HCT116 (cell line): ENCODE results near the gene FAM181A.

Source experiments
- CTCF ChIP-seq, 3 experiments: fragments of 200-600 bp in 1 of 3; sonication (generic) in 1 of 3; IDR thresholded peaks in 2 of 3; conservative IDR thresholded peaks in 1 of 3; 2 replicates each; pipeline ENCODE4 v1.5.1; 2012 to 2017; ENCODE audit warnings: low read depth in 2 of 3, low read length in 2 of 3, antibody characterized with exemption in 1 of 3, borderline replicate concordance in 1 of 3, control low read depth in 1 of 3, mild to moderate bottlenecking in 1 of 3, mixed read lengths in 1 of 3, mixed run types in 1 of 3, moderate library complexity in 1 of 3; ENCODE audit not compliant: insufficient read depth in 1 of 3
- EZH2 ChIP-seq: fragments of 200-600 bp; sonication (generic); IDR thresholded peaks from 2 replicates; pipeline ENCODE4 v1.6.1; 2017; ENCODE audit warnings: antibody characterized with exemption, mixed run types
- EZH2phosphoT487 ChIP-seq: fragments of 200-600 bp; IDR thresholded peaks from 2 replicates; pipeline ENCODE4 v1.6.1; 2018; ENCODE audit warnings: antibody characterized with exemption, borderline replicate concordance
- MAX ChIP-seq: IDR thresholded peaks from 2 replicates; pipeline ENCODE4 v1.6.1; 2012
- POLR2A ChIP-seq: IDR thresholded peaks from 2 replicates; pipeline ENCODE4 v1.7.0; 2011; ENCODE audit warnings: borderline replicate concordance; ENCODE audit not compliant: insufficient read depth, insufficient read length; ENCODE audit errors: extremely low read depth
- POLR2AphosphoS5 ChIP-seq: IDR thresholded peaks from 2 replicates; pipeline ENCODE4 v1.6.1; 2011; ENCODE audit warnings: mild to moderate bottlenecking, low read depth, low read length, moderate library complexity
- RAD21 ChIP-seq: IDR thresholded peaks from 2 replicates; pipeline ENCODE4 v1.6.1; 2012; ENCODE audit warnings: low read depth, mild to moderate bottlenecking
- SIN3A ChIP-seq: IDR thresholded peaks from 2 replicates; pipeline ENCODE4 v1.6.1; 2012; ENCODE audit warnings: low read depth
- TCF7L2 ChIP-seq: IDR thresholded peaks from 2 replicates; pipeline ENCODE4 v1.7.0; 2011; ENCODE audit warnings: borderline replicate concordance, inconsistent platforms; ENCODE audit not compliant: insufficient read depth, insufficient read length; ENCODE audit errors: extremely low read depth
- ZFX ChIP-seq: fragments of 450-650 bp; IDR thresholded peaks from 2 replicates; pipeline ENCODE4 v1.6.1; 2017

GRCh38 chr14:93917141-93917540 lies 10.0 kb upstream of the FAM181A start:
- TF ChIP-seq POLR2AphosphoS5: no peak
- TF ChIP-seq CTCF (IDR thresholded peaks at IDR 0.05 in 2 of 3, conservative IDR thresholded peaks at IDR 0.05 in 1 of 3; ENCODE audit: borderline replicate concordance in 1 of 3, insufficient read depth in 1 of 3, low read depth in 2 of 3, low read length in 2 of 3): no peak
- TF ChIP-seq RAD21: no peak
- no peak for TF ChIP-seq SIN3A
- TF ChIP-seq EZH2: no peak
- TF ChIP-seq EZH2phosphoT487: no peak
- no peak for TF ChIP-seq ZFX
- TF ChIP-seq MAX: no peak
- no peak for TF ChIP-seq POLR2A
- no peak for TF ChIP-seq TCF7L2
